Stimulated activated CD8-positive, alpha-beta memory T cell treated with anti-CD3 and anti-CD28 coated beads, Interleukin-15, amount 100 ng/mL, for 1 hour (primary cell): Measurements from ENCODE around the gene GRID1.

Experiments
- DNase-seq: peaks from one replicate; pipeline ENCODE4 v3.0.0-alpha.2; 2020; ENCODE audit warnings: low read depth

GRID1 gene

GRCh38 chr10:86368987-86369386, 2.4 kb upstream of the GRID1 start:
- no peak for DNase-seq

GRCh38 chr10:86368046-86368445, 1.5 kb upstream of the GRID1 start:
- no peak for DNase-seq

- no peak for DNase-seq
Observed at GRCh38 chr10:86367152-86367951, 757 bp upstream of the GRID1 start.

GRCh38 chr10:86366902-86367151, 232 bp upstream of the GRID1 start:
- no peak for DNase-seq

DNA sequence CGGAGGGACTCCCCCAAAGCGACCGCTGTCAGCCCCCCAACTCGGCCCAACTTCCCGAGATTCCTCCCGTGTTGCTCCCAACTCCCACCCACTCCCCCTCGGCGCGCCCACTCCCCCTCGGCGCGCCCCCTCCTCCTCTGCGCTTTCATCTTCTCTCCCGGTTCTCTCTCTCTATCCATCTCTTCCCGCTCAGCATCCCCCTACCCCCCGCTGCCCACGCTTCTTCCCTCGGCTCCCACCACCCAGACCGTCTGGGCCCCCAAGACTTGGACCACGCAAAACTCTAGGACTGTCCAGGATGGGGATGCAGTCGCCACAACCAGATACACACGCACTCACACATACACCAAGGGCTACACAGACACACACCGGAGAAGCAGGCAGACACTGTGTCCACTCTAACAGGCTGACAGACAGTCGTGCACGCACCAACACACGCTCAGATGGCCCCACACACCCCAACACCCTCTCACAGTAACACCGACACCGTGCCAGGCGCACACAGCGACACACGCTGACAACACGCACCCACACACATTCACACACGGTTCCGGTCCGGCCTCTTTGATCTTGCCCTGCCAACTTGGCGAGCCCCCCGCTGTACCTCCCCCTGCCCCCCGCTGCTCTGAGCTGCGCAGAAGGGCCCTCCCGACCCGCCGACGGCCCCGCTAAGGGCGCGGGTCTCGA, 1.1 kb downstream of the GRID1 start:
- DNase-seq = no peak

DNA sequence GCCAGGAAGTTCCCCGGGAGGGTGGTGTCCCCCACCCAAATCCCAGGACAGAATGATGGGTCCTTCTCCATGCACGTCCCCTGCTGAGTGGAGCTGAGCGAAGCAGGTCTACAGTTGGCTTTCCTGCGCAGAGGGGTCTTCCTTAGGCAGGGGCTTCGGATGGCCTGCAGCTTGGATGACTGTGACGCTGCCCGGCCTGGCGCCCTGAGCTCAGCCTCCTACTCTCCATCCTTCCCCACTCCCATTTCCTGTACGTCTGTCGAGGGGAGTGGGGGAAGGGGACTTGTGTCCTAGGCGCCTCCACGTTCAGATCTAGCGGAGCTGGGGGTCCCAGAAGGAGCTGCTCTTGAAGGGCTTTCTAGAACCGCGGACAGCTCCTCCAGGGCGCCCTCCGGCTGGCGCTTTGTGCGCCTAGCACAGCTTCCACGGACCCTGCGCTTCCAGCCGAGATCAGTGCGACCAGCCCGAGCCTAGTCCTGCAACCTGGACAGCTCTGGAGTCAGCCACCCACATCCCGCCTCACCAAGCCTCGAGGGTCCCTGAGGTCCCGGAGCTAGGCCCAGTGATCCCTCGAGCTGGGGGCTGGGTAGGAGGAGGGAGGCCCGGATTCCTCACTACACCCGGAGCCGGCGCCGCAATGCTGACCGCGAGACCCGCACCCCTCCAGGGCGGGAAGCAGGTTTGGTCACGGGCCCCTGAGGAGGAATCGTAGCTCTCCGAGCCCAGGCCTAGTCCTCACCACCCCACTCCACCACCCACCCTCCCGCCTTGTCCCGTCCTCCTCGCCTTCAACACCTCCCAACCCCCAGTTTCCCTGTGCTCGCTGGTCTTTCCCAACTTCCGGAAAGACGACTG, 1.9 kb downstream of the GRID1 start:
- no peak for DNase-seq

DNA sequence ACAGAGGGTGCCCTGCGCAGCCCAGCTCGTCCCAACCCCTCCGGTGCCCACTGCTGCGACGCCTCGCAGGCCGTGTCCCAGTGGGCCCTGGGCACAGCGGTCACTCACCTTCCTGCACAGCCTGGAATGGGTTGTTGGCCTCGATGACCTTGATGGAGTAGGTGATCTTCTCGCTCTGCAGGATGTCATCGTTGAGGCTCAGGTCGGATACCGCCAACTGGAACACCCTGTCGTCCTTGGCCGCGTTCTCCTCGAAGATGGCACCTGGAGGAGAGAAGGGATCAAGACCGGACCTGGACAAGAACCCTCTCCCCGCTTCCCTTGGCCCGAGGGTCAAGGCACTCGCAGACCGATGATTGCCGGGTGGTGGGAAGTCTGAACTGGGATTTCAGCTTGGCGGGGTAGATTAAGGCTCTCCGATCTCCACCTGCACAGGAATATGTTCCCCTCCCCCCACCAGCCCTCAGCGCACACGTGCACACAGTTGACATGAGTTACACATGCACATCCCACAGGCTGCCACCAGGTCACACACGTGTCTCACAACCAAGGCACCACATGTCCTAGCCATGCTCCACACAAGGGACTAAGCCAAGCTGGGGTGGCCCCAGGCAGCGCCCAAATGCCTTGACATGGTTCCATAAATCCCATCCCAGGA, 2.6 kb downstream of the GRID1 start:
- DNase-seq = no peak

- no peak for DNase-seq
Observed at GRCh38 chr10:86363184-86363832, 3.3 kb downstream of the GRID1 start.

DNA sequence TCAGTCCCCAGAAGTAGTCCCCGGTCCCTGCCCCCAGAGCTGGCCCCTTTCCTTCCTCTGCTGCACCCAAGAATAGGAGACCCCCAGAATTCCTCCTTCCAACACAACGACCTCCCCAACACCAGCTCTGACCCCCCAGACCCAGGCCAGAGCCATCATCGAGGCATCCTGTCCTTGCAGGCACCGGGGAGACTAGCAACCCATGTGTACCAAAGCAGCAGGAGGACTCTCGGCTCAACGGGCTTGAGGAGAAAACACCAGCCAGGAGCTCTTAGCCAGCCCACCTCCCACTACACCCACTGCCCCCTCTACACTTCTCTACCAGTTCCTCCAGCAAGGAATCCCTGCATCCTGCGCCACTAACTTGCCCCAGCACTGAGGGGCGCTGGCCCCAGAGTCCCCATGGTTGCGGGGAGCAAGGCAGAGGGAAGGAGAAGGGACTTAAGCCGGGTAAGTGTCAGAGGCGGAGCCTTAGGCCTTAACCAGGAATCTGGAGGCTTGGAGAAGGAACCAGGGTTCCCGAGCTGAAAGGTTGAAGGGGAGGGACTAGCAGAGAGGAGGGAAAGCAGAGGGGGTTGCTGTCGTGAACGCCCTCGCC, 3.9 kb downstream of the GRID1 start:
- DNase-seq = no peak

DNA sequence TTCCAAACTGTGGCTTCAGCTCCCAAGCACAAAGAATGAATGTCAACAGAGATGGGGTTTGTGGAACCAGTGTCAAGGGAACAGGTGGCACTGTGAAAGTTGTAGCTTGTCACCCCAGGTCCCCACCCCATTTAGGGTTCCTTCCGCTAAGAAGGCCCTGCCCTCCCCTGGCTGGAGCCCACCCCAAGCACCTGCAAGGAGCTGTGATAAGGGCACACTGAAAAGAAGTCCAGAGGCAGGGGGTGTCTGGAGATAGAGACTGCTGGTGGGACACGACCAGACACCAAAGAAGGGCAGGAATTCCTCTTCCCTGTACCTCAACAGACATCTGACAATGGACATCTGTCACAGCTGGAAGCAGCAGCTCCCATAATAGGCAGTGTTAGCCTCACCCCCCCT, 4.5 kb downstream of the GRID1 start:
- DNase-seq = no peak

GRCh38 chr10:86361156-86362128, 5.2 kb downstream of the GRID1 start:
- no peak for DNase-seq

- no peak for DNase-seq
Observed at GRCh38 chr10:86360657-86361056, 5.9 kb downstream of the GRID1 start.

DNA sequence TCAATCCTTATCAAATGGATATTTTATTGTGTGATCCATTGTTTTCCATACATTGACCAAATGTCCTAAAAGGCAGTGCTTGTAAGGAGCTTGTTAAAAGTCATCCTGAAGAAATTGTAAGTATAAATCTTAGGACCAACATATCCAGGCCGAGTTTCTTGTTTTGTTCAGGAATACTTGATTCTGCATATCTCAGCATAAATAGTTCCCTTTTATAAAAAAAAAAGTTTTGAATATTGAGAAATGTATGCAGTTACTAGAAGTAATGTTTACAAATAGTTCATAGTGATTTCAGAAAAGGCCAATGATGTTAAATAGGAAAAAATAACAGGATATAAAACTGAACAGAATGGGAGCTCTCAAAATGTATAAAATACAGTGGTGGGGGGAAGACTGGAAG, 6.6 kb downstream of the GRID1 start:
- DNase-seq = no peak

DNA sequence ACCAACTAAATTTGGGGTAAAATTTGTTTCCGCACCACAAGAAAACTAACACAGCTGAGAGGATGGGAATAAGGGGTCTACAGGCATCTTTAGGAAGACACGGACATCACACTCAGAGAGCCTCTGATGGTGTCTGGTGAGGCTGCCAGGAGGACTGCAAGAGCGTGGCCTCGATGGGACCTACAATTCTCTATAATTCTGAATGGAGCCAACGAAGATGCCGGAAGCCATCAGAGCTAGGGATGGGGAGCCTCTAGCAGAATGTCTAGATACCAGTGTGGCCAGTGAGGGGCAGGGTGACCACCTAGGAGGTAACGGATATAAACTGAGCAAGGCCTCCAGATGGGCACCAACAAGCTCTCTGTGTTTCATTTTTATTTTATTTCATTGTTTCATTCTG, 7.5 kb downstream of the GRID1 start:
- DNase-seq = no peak

DNA sequence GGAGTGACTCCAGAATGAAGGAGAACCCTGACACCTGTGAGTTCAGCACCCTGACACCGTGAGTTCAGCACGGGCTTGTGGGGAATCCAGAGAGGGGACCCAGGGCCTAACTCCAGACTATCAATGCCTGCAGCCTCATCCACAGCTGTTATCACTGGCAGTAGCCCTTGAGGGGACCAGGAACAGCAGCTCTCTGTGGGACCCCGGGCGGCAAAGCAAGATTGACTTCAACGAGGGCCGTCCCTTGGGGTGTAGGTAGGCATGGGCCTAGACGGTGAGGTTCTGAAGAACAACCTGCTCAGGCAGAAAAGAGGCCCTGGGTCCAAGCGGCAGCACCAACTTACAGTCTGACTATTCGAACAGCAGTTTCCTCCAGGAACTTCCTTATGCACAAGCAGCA, 8.9 kb downstream of the GRID1 start:
- DNase-seq = no peak

GRCh38 chr10:86357041-86357440, 9.6 kb downstream of the GRID1 start:
- DNase-seq = no peak

DNA sequence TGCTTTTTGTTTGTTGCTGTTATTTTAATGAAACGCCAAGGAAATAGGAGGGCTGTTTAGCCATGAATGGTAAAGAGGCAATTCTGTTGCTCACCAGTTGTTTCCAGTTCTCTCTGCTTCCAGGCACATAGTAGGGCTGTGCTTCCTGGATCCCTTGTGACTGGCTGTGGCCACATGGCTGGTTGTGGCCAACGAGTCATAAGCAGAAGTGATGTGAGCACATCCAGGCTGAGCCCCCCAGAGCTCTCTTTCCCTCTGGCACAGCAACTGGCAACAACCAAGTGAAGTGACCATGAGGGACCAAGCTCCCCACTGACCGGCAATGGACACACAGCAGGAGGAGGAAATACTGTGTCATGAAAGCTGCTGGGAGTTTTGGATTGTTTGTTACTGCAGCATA, 10.3 kb downstream of the GRID1 start:
- DNase-seq = no peak

DNA sequence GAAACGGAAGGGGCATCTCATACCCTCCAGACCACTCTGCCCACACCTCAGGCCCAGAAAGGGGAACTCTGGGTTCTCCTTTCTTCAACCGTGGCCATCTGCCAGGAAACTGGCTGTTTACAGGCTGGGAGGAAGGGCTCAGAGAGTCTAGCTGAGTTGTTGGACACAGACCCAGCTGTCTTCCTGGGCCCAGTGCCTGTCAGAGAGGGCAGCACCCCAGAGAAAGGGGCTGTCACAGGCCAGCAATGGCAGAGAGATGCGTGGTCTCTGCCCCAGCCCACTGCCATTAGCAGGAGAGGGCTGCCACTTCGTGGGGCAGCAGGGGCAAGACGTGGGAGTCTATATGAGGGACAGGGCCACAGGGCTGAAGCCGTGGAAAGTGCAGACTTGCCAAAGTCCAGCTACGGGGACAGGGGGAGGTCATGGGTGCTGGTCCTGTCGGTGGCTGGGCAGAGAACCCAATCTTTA, 11.0 kb downstream of the GRID1 start:
- DNase-seq = no peak

- DNase-seq = no peak
Observed at GRCh38 chr10:86354761-86355540, 11.6 kb downstream of the GRID1 start.
